ENCODE results near the gene HIC1.

HIC1 gene

DNA sequence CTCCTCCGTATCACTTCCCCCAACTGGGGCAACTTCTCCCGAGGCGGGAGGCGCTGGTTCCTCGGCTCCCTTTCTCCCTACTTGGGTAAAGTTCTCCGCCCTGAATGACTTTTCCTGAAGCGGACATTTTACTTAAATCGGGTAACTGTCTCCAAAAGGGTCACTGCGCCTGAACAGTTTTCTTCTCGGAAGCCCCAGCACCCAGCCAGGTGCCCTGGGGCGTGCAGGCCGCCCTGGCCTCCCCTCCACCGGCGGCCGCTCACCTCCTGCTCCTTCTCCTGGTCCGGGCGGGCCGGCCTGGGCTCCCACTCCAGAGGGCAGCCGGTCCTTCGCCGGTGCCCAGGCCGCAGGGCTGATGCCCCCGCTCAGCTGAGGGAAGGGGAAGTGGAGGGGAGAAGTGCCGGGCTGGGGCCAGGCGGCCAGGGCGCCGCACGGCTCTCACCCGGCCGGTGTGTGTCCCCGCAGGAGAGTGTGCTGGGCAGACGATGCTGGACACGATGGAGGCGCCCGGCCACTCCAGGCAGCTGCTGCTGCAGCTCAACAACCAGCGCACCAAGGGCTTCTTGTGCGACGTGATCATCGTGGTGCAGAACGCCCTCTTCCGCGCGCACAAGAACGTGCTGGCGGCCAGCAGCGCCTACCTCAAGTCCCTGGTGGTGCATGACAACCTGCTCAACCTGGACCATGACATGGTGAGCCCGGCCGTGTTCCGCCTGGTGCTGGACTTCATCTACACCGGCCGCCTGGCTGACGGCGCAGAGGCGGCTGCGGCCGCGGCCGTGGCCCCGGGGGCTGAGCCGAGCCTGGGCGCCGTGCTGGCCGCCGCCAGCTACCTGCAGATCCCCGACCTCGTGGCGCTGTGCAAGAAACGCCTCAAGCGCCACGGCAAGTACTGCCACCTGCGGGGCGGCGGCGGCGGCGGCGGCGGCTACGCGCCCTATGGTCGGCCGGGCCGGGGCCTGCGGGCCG lies 1.6 kb downstream of the HIC1 start:
- no peak for DNase-seq (ENCODE audit: extremely low read depth, low read depth)

DNA sequence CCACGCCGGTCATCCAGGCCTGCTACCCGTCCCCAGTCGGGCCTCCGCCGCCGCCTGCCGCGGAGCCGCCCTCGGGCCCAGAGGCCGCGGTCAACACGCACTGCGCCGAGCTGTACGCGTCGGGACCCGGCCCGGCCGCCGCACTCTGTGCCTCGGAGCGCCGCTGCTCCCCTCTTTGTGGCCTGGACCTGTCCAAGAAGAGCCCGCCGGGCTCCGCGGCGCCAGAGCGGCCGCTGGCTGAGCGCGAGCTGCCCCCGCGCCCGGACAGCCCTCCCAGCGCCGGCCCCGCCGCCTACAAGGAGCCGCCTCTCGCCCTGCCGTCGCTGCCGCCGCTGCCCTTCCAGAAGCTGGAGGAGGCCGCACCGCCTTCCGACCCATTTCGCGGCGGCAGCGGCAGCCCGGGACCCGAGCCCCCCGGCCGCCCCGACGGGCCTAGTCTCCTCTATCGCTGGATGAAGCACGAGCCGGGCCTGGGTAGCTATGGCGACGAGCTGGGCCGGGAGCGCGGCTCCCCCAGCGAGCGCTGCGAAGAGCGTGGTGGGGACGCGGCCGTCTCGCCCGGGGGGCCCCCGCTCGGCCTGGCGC lies 2.4 kb downstream of the HIC1 start:
- DNase-seq (ENCODE audit: extremely low read depth, low read depth), result no peak
- TF ChIP-seq CTCF (IDR thresholded peaks at IDR 0.05; ENCODE audit: low read depth, low read length), result no peak

More for the DNA sequence above, 1.6 kb downstream of the HIC1 start:
- TF ChIP-seq CTCF (IDR thresholded peaks at IDR 0.05; ENCODE audit: low read depth, low read length), result no peak

- no peak for TF ChIP-seq CTCF (IDR thresholded peaks at IDR 0.05; ENCODE audit: low read depth, low read length)
- DNase-seq (ENCODE audit: extremely low read depth, low read depth), result no peak
These were observed 3.1 kb downstream of the HIC1 start for GRCh38 chr17:2057760-2058585.

GRCh38 chr17:2058586-2059546 lies 4.0 kb downstream of the HIC1 start:
- no peak for DNase-seq (ENCODE audit: extremely low read depth, low read depth)
- TF ChIP-seq CTCF (IDR thresholded peaks at IDR 0.05; ENCODE audit: low read depth, low read length), result peak; percentile 46

DNA sequence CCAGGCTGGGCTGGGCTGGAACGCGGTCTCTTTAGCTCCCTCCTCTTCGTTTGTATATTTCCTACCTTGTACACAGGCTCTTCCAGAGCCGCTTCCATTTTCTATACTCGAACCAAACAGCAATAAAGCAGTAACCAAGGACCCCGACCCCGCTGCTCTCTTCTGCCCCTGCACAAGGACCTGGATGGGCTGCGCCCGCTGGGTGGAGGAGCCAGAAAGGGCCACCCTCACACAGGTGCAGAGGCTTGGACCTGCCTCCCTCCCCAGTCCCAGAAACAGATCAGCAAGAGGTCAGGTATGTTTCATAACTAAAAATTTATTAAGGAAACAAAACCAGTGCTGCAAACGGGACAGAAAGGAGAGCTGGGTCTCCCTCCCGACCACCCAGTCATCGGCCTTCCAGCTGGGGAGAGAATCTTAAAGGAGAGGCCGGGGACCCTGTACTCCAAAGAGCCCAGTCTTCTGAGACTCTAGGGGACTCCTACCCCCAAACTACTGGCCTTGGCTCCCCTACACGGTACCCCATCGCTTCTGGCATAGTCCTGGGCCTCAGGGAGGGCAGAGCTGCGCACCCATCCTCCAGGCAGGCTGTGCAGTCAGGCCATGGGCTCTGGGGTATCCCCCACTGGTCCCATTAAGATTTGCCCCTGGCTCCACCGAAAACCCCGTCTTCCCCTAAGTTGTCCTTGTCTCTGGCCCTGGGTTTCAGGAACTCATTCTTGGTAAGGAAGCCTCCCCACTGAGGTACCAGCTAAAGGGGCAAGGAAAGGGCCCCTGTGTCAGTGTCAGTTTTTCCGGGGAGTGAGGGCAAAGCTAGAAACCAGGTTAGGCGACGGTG lies 4.9 kb downstream of the HIC1 start:
- no peak for TF ChIP-seq CTCF (IDR thresholded peaks at IDR 0.05; ENCODE audit: low read depth, low read length)
- no peak for DNase-seq (ENCODE audit: extremely low read depth, low read depth)

GRCh38 chr17:2060385-2060658 lies 5.4 kb downstream of the HIC1 start:
- DNase-seq (ENCODE audit: extremely low read depth, low read depth), result no peak
- no peak for TF ChIP-seq CTCF (IDR thresholded peaks at IDR 0.05; ENCODE audit: low read depth, low read length)

All from AG09319 (cell line).